ENCODE results near the gene FAIM2.

Gene FAIM2

GRCh38 chr12:49819786-49820185 lies 83.9 kb downstream of the FAIM2 start:
- DNase-seq, result no peak

- no peak for DNase-seq
Observed at GRCh38 chr12:49818241-49818895, 85.3 kb downstream of the FAIM2 start.
